K562 (cell line): ENCODE results near the gene BCKDK. TPM values are rescaled to one million over a fixed set of nuclear protein-coding genes. Genes with fewer than 3 reads are reported as not detected.

ENCODE experiments used
- NR4A1 ChIP-seq, 2 experiments: fragments of 250-450 bp in 1 of 2; fragments of 450-650 bp in 1 of 2; sonication (Bioruptor Pico) in 1 of 2; IDR thresholded peaks; 2 replicates each; pipeline versions ENCODE4 v1.4.0 to v1.6.1; 2016 to 2020; ENCODE audit warnings: mild to moderate bottlenecking in 2 of 2, missing compliant biosample characterization in 1 of 2, missing genetic modification characterization in 1 of 2, moderate library complexity in 1 of 2
- ZBTB40 ChIP-seq, 2 experiments: fragments of 450-650 bp in 1 of 2; sonication (generic) in 1 of 2; formaldehyde crosslinking in 1 of 2; IDR thresholded peaks; 2 replicates each; pipeline versions ENCODE4 v1.7.1 to v1.9.0; 2016 to 2022; ENCODE audit warnings: inconsistent platforms in 1 of 2, mild to moderate bottlenecking in 1 of 2, missing genetic modification reagents in 1 of 2
- ZNF121 ChIP-seq: sonication (generic); formaldehyde crosslinking; conservative IDR thresholded peaks from 2 replicates; pipeline ENCODE4 v1.8.0; 2022; ENCODE audit warnings: missing genetic modification reagents
- polyA plus RNA-seq, 8 experiments: library from polyadenylated mRNA; depleted of rRNA in 4 of 8; stranded (reverse) in 5 of 8; unstranded in 3 of 8; fragments of >200 nt; fragmentation: Nextera tagmentation in 2 of 8; fragmentation: Illumina TruSeq in 1 of 8; extraction: Ambion mirVana in 2 of 8; extraction: Trizol in 1 of 8; gene quantifications; 2 replicates each; pipeline versions ENCODE4 v1.2.1 to v1.2.3, GENCODE V29; 2011 to 2014; ENCODE audit warnings: inconsistent platforms in 1 of 8, missing spikeins in 1 of 8
- total RNA-seq, 7 experiments: library from RNA; depleted of rRNA in 6 of 7; stranded (reverse); fragments of >200 nt in 6 of 7; fragmentation: Illumina TruSeq in 2 of 7; extraction: Trizol in 2 of 7; gene quantifications; 2 replicates each; pipeline versions ENCODE4 v1.2.1 to v1.2.3, GENCODE V29; 2011 to 2021; ENCODE audit warnings: low replicate concordance in 1 of 7

Gene BCKDK
- total and polyA plus RNA-seq, 9 of the 15 experiments (the other 6 are each of a cell fraction or from before 2014, with no cell fraction given): 0.58 to 34.8 (median 13.1) TPM

- TF ChIP-seq ZBTB40 (IDR thresholded peaks at IDR 0.05) (no peak), ZBTB40 (CRISPR knock-in tag; IDR thresholded peaks at IDR 0.05) (no peak), NR4A1 (CRISPR knock-in tag; IDR thresholded peaks at IDR 0.05) (no peak), NR4A1 (tag; IDR thresholded peaks at IDR 0.05) (no peak), ZNF121 (CRISPR knock-in tag) (peak; percentile 28; the same call in 1 of the 2 replicates)
These were observed 5.2 kb downstream of the BCKDK start (continued) for GRCh38 chr16:31113121-31114120.
